Neural progenitor cell (in vitro differentiated cells): ENCODE measurements around the gene CD151.

Experiments
- CTCF ChIP-seq: fragments of 200-600 bp; sonication (generic); IDR thresholded peaks from 2 replicates; pipeline ENCODE4 v1.5.1; 2017; ENCODE audit warnings: antibody characterized with exemption, mild to moderate bottlenecking
- EZH2 ChIP-seq: fragments of 200-600 bp; sonication (generic); IDR thresholded peaks from 2 replicates; pipeline ENCODE4 v1.6.1; 2017; ENCODE audit warnings: antibody characterized with exemption, mild to moderate bottlenecking, moderate library complexity

- no peak for TF ChIP-seq CTCF
- no peak for TF ChIP-seq EZH2
Measured at GRCh38 chr11:819129-819931, 13.4 kb upstream of the CD151 start.
